Tibial nerve (tissue), 4 donors: ENCODE data around the gene ZNF100. TPM values are rescaled to one million over a fixed set of nuclear protein-coding genes. Genes with fewer than 3 reads are reported as not detected.

Experiments
- DNase-seq, 2 donors: peaks; one replicate each; pipeline ENCODE4 v3.0.0-alpha.2; 2019; ENCODE audit warnings: low spot score in 2 of 2
- H3K27ac ChIP-seq, 4 donors: fragments of 200-600 bp; sonication (generic) in 3 of 4; one replicate each; pipeline ENCODE4 v1.5.1; 2017 to 2019; ENCODE audit warnings: mild to moderate bottlenecking in 1 of 4
- H3K27me3 ChIP-seq, 2 donors: fragments of 200-600 bp; sonication (generic) in 1 of 2; one replicate each; pipeline versions ENCODE4 v1.5.1 to v1.6.0; 2017 to 2019
- H3K36me3 ChIP-seq, 3 donors: fragments of 200-600 bp; sonication (generic); one replicate each; pipeline ENCODE4 v1.5.1; 2018 to 2019
- H3K4me1 ChIP-seq, 4 donors: fragments of 200-600 bp; sonication (generic) in 3 of 4; one replicate each; pipeline ENCODE4 v1.5.1; 2017 to 2019
- H3K4me3 ChIP-seq, 4 donors: fragments of 200-600 bp; sonication (generic) in 3 of 4; one replicate each; pipeline ENCODE4 v1.5.1; 2017 to 2019; ENCODE audit warnings: mild to moderate bottlenecking in 1 of 4, moderate library complexity in 1 of 4
- H3K9me3 ChIP-seq, 4 donors: fragments of 200-600 bp; sonication (generic) in 3 of 4; one replicate each; pipeline ENCODE4 v1.5.1; 2017 to 2019
- EP300 ChIP-seq, 2 donors: sonication (generic); formaldehyde crosslinking; IDR thresholded peaks; one replicate each; pipeline ENCODE4 v1.6.1; 2017; ENCODE audit warnings: antibody characterized with exemption in 2 of 2, mild to moderate bottlenecking in 1 of 2
- POLR2A ChIP-seq, 2 donors: fragments of 450-650 bp; IDR thresholded peaks; one replicate each; pipeline ENCODE4 v1.6.1; 2017; ENCODE audit warnings: antibody characterized with exemption in 2 of 2, mild to moderate bottlenecking in 2 of 2, moderate library complexity in 2 of 2
- WGBS, 2 donors: methylation state at CpG; one replicate each; pipeline ENCODE4 v1.1.5; 2018; 5-methylcytosine and 5-hydroxymethylcytosine counted together
- total RNA-seq, 4 donors: library from RNA; depleted of rRNA; stranded (reverse); fragments of >200 nt; gene quantifications; one replicate each; pipeline ENCODE4 v1.1.0, GENCODE V29; 2016
- TF ChIP-seq, protein P1 (sequence below), 5 experiments: fragments of 200-600 bp in 3 of 5; fragments of 450-650 bp in 2 of 5; sonication (generic) in 3 of 5; IDR thresholded peaks; one replicate each; pipeline ENCODE4 v1.5.1; 2016 to 2019; ENCODE audit warnings: antibody characterized with exemption in 5 of 5, mild to moderate bottlenecking in 3 of 5, moderate library complexity in 2 of 5

ZNF100 gene
- total RNA-seq, 4 donors from 2014 or later: 5.1 to 7.8 (median 5.3) TPM

DNA sequence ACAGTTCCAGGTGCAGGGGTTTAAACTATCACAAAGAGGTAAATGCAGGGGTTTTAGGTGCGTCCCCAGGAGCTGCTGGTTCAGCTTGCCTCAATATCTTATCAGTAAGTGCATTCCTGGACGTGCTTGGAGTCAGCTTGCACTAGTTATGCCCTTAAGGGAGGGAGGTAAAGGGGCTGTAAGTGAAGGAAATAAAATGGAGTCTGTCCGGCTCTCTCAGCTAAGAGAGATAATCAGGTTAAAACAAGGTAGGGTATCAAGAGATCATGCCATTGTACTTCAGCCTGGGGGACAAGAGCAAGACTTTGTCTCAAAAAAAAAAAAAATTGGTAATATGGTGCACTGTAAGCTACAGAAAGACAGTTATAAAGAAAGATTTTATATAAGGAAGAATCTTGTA lies 69.7 kb downstream of the ZNF100 start:
- H3K27ac ChIP-seq: no peak overlapping the region
- DNase-seq: no peak
- no peaks in the 10 kb centered on the region for H3K9me3 ChIP-seq

DNA sequence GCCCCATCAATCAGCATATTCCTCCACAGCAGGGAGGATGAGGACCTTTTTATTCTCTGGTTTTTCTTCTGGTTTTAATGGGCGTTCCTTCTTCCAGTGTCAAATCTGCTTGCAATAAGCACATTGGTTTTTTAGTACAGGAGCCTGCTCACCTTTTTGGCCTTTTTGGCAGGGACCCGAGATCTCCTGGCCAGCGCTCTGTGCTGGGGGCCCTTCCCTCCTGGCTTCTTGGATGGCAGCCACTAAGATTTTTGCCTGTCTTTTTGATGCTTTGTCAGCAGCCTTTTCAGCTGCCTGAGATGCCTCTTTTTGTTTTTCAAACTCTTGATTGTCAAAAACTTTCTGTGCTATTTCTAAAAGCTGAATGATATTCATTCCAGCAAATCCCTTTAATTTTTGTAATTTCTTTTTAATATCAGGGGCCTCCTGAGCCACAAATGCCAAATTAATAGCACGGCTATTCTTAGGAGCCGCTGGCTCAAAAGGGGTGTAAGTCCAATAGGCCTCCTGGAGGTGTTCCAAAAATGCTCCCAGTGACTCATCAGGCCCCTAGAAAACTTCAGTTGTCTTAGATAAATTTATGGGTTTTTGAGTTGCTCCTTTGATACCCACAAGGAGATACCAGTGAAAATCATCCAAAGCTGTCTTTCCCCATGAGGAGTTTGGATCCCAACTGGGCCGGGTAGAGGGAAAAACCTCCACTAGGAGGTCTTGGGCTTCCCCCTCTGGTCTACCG lies 73.0 kb downstream of the ZNF100 start:
- Histone ChIP-seq H3K27ac (no peak overlapping the region), H3K36me3 (no peaks in the 10 kb centered on the region), H3K27me3 (no peaks in the 10 kb centered on the region), H3K9me3 (no peaks in the 10 kb centered on the region), H3K4me3 (no peak overlapping the region), H3K4me1 (no peaks in the 10 kb centered on the region)
- WGBS, 2 donors: 58 to 65% methylated on average over 7 of the region's 7 CpGs
- DNase-seq: no peak
- TF ChIP-seq, protein P1, sequence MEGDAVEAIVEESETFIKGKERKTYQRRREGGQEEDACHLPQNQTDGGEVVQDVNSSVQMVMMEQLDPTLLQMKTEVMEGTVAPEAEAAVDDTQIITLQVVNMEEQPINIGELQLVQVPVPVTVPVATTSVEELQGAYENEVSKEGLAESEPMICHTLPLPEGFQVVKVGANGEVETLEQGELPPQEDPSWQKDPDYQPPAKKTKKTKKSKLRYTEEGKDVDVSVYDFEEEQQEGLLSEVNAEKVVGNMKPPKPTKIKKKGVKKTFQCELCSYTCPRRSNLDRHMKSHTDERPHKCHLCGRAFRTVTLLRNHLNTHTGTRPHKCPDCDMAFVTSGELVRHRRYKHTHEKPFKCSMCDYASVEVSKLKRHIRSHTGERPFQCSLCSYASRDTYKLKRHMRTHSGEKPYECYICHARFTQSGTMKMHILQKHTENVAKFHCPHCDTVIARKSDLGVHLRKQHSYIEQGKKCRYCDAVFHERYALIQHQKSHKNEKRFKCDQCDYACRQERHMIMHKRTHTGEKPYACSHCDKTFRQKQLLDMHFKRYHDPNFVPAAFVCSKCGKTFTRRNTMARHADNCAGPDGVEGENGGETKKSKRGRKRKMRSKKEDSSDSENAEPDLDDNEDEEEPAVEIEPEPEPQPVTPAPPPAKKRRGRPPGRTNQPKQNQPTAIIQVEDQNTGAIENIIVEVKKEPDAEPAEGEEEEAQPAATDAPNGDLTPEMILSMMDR (IDR thresholded peaks at IDR 0.05): no peak
- TF ChIP-seq POLR2A (IDR thresholded peaks at IDR 0.05): no peak
- no peak for TF ChIP-seq EP300 (IDR thresholded peaks at IDR 0.05)

More for the DNA sequence above, 69.7 kb downstream of the ZNF100 start:
- Histone ChIP-seq H3K27me3 (no peaks in the 10 kb centered on the region), H3K4me1 (no peaks in the 10 kb centered on the region), H3K36me3 (no peaks in the 10 kb centered on the region), H3K4me3 (no peak overlapping the region)
- TF ChIP-seq, protein P1 (IDR thresholded peaks at IDR 0.05): no peak
- TF ChIP-seq EP300 (IDR thresholded peaks at IDR 0.05) (no peak), POLR2A (IDR thresholded peaks at IDR 0.05) (no peak)
- WGBS, 2 donors: 38 to 48% methylated on average over 3 of the region's 3 CpGs

DNA sequence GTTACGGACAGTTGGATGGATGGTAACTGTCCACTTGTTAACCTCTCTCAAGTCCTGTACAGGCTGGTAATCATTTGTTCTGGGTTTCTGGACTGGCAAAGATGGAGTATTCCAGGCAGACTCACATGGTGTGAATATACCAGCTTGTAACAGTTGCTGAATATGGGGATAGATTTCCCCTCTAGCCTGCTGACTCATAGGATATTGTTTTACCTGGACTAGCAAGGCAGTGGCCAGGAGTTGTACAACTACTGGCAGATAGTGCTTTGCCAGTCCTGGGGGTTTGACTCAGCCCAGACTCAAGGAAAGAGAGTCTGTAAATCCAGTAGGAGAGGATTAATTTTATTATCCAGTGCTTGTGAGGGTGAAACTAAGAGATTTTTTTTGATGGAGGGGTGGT lies 74.0 kb downstream of the ZNF100 start:
- 89 to 94% methylated on average over 1 of the region's 1 CpG for WGBS, 2 donors

DNA sequence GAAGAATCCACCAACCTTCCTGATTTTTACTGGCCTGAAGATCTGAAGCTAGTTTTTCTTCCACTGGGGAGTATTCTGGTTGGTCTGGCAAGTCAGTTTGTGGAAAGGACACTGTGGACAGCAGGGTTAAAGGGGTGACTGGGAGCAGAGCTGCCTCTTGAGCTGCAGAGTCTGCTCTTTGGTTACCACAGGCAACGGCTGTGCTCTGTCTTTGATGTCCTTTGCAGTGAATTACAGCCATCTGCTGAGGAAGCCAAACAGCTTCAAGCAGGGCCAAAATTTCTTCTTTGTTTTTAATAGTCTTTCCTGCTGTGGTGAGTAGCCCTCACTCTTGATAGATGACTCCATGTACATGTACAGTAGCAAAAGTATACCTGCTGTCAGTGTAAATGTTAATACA lies 75.7 kb downstream of the ZNF100 start:
- Histone ChIP-seq H3K4me3 (no peak overlapping the region), H3K36me3 (no peaks in the 10 kb centered on the region), H3K27ac (no peak overlapping the region), H3K9me3 (no peaks in the 10 kb centered on the region), H3K4me1 (no peaks in the 10 kb centered on the region), H3K27me3 (no peaks in the 10 kb centered on the region)
- no peak for DNase-seq
- TF ChIP-seq POLR2A (IDR thresholded peaks at IDR 0.05) (no peak), EP300 (IDR thresholded peaks at IDR 0.05) (no peak)
- TF ChIP-seq, protein P1 (IDR thresholded peaks at IDR 0.05): no peak
- 20 to 41% methylated on average over 1 of the region's 1 CpG for WGBS, 2 donors

More for the DNA sequence above, 74.0 kb downstream of the ZNF100 start:
- no peak for DNase-seq
- no peak for TF ChIP-seq EP300 (IDR thresholded peaks at IDR 0.05)
- TF ChIP-seq, protein P1 (IDR thresholded peaks at IDR 0.05): no peak
- TF ChIP-seq POLR2A (IDR thresholded peaks at IDR 0.05): no peak
- Histone ChIP-seq H3K4me1 (no peaks in the 10 kb centered on the region), H3K9me3 (no peaks in the 10 kb centered on the region), H3K4me3 (no peak overlapping the region), H3K27ac (no peak overlapping the region), H3K27me3 (no peaks in the 10 kb centered on the region), H3K36me3 (no peaks in the 10 kb centered on the region)

DNA sequence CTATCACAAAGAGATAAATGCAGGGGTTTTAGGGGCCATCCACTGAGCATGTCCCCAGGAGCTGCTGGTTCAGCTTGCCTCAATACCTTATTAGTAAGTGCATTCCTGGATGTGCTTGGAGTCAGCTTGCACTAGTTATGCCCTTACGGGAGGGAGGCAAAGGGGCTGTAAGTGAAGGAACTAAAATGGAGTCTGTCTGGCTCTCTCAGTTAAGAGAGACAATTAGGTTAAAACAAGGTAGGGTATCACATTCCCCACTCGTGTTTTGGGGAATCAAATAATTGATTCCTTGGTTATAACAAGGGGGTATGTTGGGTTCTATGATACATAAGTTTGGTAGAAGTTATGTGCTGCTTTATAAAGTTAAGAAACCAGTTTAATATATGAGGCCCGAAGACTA lies 78.9 kb downstream of the ZNF100 start:
- 61 to 65% methylated on average over 3 of the region's 3 CpGs for WGBS, 2 donors
- Histone ChIP-seq H3K4me3 (no peak overlapping the region), H3K4me1 (no peaks in the 10 kb centered on the region), H3K27me3 (no peaks in the 10 kb centered on the region), H3K27ac (no peak overlapping the region), H3K36me3 (no peaks in the 10 kb centered on the region), H3K9me3 (no peaks in the 10 kb centered on the region)
- no peak for TF ChIP-seq POLR2A (IDR thresholded peaks at IDR 0.05)
- TF ChIP-seq EP300 (IDR thresholded peaks at IDR 0.05): no peak
- TF ChIP-seq, protein P1 (IDR thresholded peaks at IDR 0.05): no peak
- no peak for DNase-seq
